DND-41 (cell line): Measurements from ENCODE around the gene ZNF277.

Source experiments
- ATAC-seq: fragments of 200-7000 bp; cut with Tn5 transposase; 3 replicates; pipeline ENCODE4 v1.9.1; 2021; ENCODE audit warnings: low read depth; ENCODE audit not compliant: insufficient read depth
- DNase-seq: peaks from one replicate; pipeline ENCODE4 v3.0.0-alpha.2; 2020
- H2AFZ ChIP-seq: 2 replicates; pipeline ENCODE4 v1.6.0; 2012; ENCODE audit warnings: low read depth, low read length
- H3K27ac ChIP-seq: 2 replicates; pipeline ENCODE4 v1.5.1; 2012; ENCODE audit warnings: low read length, inconsistent platforms
- H3K27me3 ChIP-seq: fragments of 200-600 bp; sonication (generic); 2 replicates; pipeline ENCODE4 v1.6.0; 2012; ENCODE audit warnings: low read length, mild to moderate bottlenecking, inconsistent platforms; ENCODE audit not compliant: insufficient read depth, poor library complexity
- H3K36me3 ChIP-seq: 2 replicates; pipeline ENCODE4 v1.5.1; 2012; ENCODE audit warnings: low read length, inconsistent platforms; ENCODE audit not compliant: insufficient read depth
- H3K4me1 ChIP-seq: 2 replicates; pipeline ENCODE4 v1.5.1; 2012; ENCODE audit warnings: mild to moderate bottlenecking, low read length; ENCODE audit not compliant: insufficient read depth
- H3K4me2 ChIP-seq: 2 replicates; pipeline ENCODE4 v1.6.0; 2012; ENCODE audit warnings: mild to moderate bottlenecking, moderate library complexity, low read length, inconsistent platforms; ENCODE audit not compliant: insufficient read depth
- H3K4me3 ChIP-seq, 2 experiments: fragments of 200-600 bp in 1 of 2; shearing (Covaris generic) in 1 of 2; 2 replicates each; pipeline ENCODE4 v1.5.1; 2012 to 2016; ENCODE audit warnings: inconsistent platforms in 2 of 2, low read length in 2 of 2, mild to moderate bottlenecking in 2 of 2, low read depth in 1 of 2, moderate library complexity in 1 of 2
- H3K79me2 ChIP-seq: 2 replicates; pipeline ENCODE4 v1.6.0; 2012; ENCODE audit warnings: low read length, inconsistent platforms; ENCODE audit not compliant: insufficient read depth
- H3K9ac ChIP-seq: 2 replicates; pipeline ENCODE4 v1.6.0; 2012; ENCODE audit warnings: low read depth, mild to moderate bottlenecking, inconsistent platforms, low read length, moderate library complexity
- H3K9me3 ChIP-seq: 2 replicates; pipeline ENCODE4 v1.5.1; 2012; ENCODE audit warnings: low read length, moderate library complexity, mild to moderate bottlenecking, inconsistent platforms; ENCODE audit not compliant: insufficient read depth, severe bottlenecking
- H4K20me1 ChIP-seq: 2 replicates; pipeline ENCODE4 v1.6.0; 2012; ENCODE audit warnings: low read length; ENCODE audit not compliant: insufficient read depth
- EZH2 ChIP-seq: IDR thresholded peaks from 3 replicates; pipeline ENCODE4 v1.6.1; 2012; ENCODE audit warnings: borderline replicate concordance, low read depth, mild to moderate bottlenecking, moderate library complexity, low read length, inconsistent platforms; ENCODE audit not compliant: severe bottlenecking
- TF ChIP-seq, protein P1 (sequence below): IDR thresholded peaks from 2 replicates; pipeline ENCODE4 v1.5.1; 2012; ENCODE audit warnings: borderline replicate concordance, low read length, moderate library complexity, mild to moderate bottlenecking; ENCODE audit not compliant: poor library complexity, severe bottlenecking; ENCODE audit errors: extremely low read depth

Gene ZNF277

DNA sequence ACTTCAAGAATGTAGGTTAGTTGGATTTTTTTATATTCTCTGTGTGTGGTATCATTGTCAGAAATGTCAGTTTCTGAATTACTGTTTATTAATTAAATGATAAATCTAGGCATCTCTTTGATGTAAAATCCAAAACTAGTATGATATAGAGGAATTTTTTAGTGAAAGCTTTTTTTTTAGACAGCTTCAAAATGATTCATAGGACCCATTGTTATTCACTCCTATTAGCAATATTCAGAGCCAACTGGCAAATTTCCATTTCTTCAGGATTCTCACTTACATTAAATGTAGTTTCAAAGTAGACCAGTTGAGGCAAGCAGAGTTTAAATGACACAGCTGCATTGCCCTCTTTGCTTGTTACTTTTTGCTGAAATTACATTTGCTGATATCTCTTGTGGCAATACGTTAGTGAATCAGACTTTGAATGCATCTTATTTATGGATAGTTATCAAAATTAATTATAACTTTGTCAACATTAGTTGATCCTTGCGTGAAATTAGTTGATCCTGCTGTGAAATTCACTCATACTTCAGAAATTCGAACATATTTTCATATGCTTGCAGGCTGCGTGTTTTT, 20.3 kb downstream of the ZNF277 start:
- ATAC-seq (no peak), DNase-seq (no peak)
- Histone ChIP-seq H3K79me2 (peaks cover 56% of the 10 kb centered on the region), H3K27ac (no peak overlapping the region), H2AFZ (no peak overlapping the region), H3K4me2 (no peak overlapping the region), H3K36me3 (peaks cover 2% of the 10 kb centered on the region; the same call in 1 of the 2 replicates), H4K20me1 (peaks cover 9% of the 10 kb centered on the region; the same call in 1 of the 2 replicates), H3K9ac (no peak overlapping the region), H3K9me3 (no peaks in the 10 kb centered on the region), H3K4me3 (no peak overlapping the region), H3K4me1 (no peaks in the 10 kb centered on the region), H3K27me3 (no peaks in the 10 kb centered on the region)
- TF ChIP-seq, protein P1, sequence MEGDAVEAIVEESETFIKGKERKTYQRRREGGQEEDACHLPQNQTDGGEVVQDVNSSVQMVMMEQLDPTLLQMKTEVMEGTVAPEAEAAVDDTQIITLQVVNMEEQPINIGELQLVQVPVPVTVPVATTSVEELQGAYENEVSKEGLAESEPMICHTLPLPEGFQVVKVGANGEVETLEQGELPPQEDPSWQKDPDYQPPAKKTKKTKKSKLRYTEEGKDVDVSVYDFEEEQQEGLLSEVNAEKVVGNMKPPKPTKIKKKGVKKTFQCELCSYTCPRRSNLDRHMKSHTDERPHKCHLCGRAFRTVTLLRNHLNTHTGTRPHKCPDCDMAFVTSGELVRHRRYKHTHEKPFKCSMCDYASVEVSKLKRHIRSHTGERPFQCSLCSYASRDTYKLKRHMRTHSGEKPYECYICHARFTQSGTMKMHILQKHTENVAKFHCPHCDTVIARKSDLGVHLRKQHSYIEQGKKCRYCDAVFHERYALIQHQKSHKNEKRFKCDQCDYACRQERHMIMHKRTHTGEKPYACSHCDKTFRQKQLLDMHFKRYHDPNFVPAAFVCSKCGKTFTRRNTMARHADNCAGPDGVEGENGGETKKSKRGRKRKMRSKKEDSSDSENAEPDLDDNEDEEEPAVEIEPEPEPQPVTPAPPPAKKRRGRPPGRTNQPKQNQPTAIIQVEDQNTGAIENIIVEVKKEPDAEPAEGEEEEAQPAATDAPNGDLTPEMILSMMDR: no peak
- no peak for TF ChIP-seq EZH2

DNA sequence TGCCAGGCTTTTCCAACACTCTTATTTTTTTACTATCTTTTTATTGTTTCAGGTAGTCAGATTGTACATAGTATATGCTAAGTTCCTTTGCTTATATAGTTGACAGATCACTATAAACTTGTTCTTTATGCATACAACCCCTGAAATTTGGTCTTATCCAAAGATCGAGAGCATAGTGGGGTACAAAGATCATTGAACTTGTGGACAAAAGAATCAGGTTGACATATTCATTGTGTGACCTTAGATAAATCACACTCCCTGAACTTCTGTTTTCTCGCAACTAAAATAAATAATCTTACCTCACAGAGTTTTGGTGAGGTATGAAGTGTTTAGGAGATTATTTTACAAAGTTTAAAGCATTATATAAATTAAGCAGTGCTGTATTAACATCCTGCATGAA, 22.1 kb downstream of the ZNF277 start:
- Histone ChIP-seq H3K4me2 (no peak overlapping the region), H3K79me2 (peaks cover 51% of the 10 kb centered on the region), H2AFZ (no peak overlapping the region), H3K9ac (no peak overlapping the region), H4K20me1 (peaks cover 12% of the 10 kb centered on the region; the same call in 1 of the 2 replicates), H3K36me3 (no peaks in the 10 kb centered on the region), H3K27me3 (no peaks in the 10 kb centered on the region), H3K9me3 (no peaks in the 10 kb centered on the region), H3K27ac (no peak overlapping the region), H3K4me1 (no peaks in the 10 kb centered on the region), H3K4me3 (no peak overlapping the region)
- TF ChIP-seq, protein P1: no peak
- TF ChIP-seq EZH2: no peak
- no peak for DNase-seq
- no peak for ATAC-seq

DNA sequence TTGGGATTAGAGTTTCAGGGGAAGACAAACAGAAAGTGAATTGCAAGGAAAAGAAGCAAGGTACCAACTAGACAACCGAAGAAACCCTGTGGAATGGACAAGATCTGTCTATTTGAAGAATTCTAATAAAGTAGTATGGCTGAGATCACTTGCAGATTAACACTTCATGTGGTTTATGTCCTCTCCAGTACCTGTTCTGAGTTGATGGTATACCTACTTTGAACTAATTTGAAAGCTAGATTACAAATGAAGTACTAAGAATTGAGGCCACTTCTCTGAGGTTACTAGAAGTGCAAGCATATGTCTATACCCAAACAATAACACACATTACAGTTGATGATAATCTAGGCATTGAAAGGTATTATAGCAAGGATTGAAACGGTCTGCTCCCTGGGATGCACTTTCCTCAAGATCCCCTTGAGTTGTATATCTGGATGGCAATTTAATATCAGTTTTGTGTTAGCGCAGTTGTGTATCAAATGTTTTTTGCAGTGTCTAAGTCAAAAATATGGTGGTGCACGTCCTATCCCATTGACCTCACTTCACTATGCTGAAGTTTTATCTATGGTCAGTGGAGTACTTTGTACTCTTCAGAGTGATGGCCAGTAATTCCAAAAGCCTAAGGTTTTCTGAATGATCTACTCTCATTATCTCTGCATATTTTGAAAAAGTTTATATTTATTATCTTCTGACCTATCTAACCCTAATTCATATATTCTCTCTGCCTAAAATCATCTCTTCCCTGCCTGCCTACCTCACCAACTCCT, 25.9 kb downstream of the ZNF277 start:
- no peak overlapping the region for H2AFZ ChIP-seq
- H3K79me2 ChIP-seq: peaks cover 45% of the 10 kb centered on the region
- no peak for TF ChIP-seq EZH2
- TF ChIP-seq, protein P1: no peak
- ATAC-seq (no peak), DNase-seq (no peak)
- H3K9me3 ChIP-seq: peaks cover 2% of the 10 kb centered on the region
- no peak overlapping the region for H3K4me2 ChIP-seq
- no peak overlapping the region for H3K4me3 ChIP-seq
- H4K20me1 ChIP-seq: peaks cover 10% of the 10 kb centered on the region; the same call in 1 of the 2 replicates
- H3K9ac ChIP-seq: no peak overlapping the region
- H3K27me3 ChIP-seq: no peaks in the 10 kb centered on the region
- H3K27ac ChIP-seq: no peak overlapping the region
- no peaks in the 10 kb centered on the region for H3K4me1 ChIP-seq
- H3K36me3 ChIP-seq: no peaks in the 10 kb centered on the region
